Peyer's patch (tissue), 4 donors: ENCODE measurements around the gene SERINC2. TPM values are rescaled to one million over a fixed set of nuclear protein-coding genes. Genes with fewer than 3 reads are reported as not detected.
"Not testable (repeated sequence)": the region's sequence is repeated elsewhere in the genome, so short reads cannot be mapped to it uniquely, and the experiment has no call there.

Experiments
- DNase-seq, 3 donors: peaks; one replicate each; pipeline ENCODE4 v3.0.0-alpha.2; 2017 to 2019
- H3K27ac ChIP-seq, 4 donors: fragments of 200-600 bp; sonication (generic); one replicate each; pipeline ENCODE4 v1.5.1; 2016 to 2019
- H3K27me3 ChIP-seq, 2 donors: fragments of 200-600 bp; sonication (generic); one replicate each; pipeline ENCODE4 v1.5.1; 2019
- H3K36me3 ChIP-seq, 3 donors: fragments of 200-600 bp; sonication (generic); one replicate each; pipeline ENCODE4 v1.5.1; 2016 to 2019
- H3K4me1 ChIP-seq, 4 donors: fragments of 200-600 bp; sonication (generic); one replicate each; pipeline ENCODE4 v1.5.1; 2016 to 2019
- H3K4me3 ChIP-seq, 4 donors: fragments of 200-600 bp; sonication (generic); 1 replicate in 3 of 4; 2 replicates in 1 of 4; pipeline ENCODE4 v1.5.1; 2016 to 2019; ENCODE audit warnings: mild to moderate bottlenecking in 1 of 4
- H3K9me3 ChIP-seq, 4 donors: fragments of 200-600 bp; sonication (generic); one replicate each; pipeline ENCODE4 v1.5.1; 2016 to 2019; ENCODE audit warnings: mild to moderate bottlenecking in 1 of 4
- POLR2A ChIP-seq, 2 donors: fragments of 450-650 bp; IDR thresholded peaks; one replicate each; pipeline ENCODE4 v1.5.1; 2017; ENCODE audit warnings: antibody characterized with exemption in 2 of 2, mild to moderate bottlenecking in 2 of 2, moderate library complexity in 2 of 2
- total RNA-seq, 4 donors: library from RNA; depleted of rRNA; stranded (reverse); fragments of >200 nt; gene quantifications; one replicate each; pipeline ENCODE4 v1.1.0, GENCODE V29; 2016
- TF ChIP-seq, protein P1 (sequence below), 6 experiments: fragments of 450-650 bp in 4 of 6; fragments of 200-600 bp in 2 of 6; sonication (generic) in 1 of 6; IDR thresholded peaks; one replicate each; pipeline ENCODE4 v1.5.1; 2017 to 2019; ENCODE audit warnings: antibody characterized with exemption in 6 of 6, mild to moderate bottlenecking in 3 of 6, moderate library complexity in 1 of 6

Gene SERINC2
- total RNA-seq, 4 donors from 2014 or later, result 36.3 to 229 (median 210) TPM

DNA sequence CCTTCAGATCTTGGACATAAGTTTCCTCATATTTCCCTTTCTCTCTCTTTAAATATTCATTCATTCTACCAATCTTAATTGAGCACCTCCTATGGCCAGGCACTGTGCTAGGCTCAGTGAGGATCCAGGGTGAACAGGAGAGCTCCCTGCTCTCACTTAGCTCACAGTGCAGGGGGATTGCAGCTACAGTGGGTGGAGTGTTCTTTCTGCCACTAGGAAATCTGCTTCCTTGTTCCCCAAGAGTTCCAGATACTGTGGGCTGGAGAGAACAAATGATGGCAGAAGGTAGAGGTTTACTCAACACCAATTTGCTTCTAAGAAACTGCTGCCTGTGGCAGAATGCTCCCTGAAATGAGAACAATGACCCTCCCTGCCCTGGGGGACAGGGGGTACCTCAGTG lies 35.0 kb upstream of the SERINC2 start:
- Histone ChIP-seq H3K9me3 (no peaks in the 10 kb centered on the region), H3K4me3 (no peak overlapping the region), H3K27me3 (no peaks in the 10 kb centered on the region), H3K27ac (no peak overlapping the region), H3K36me3 (no peaks in the 10 kb centered on the region), H3K4me1 (peaks cover 4 to 19% (median 7%) of the 10 kb centered on the region in 4 donors)
- TF ChIP-seq POLR2A (IDR thresholded peaks at IDR 0.05), result no peak
- TF ChIP-seq, protein P1, sequence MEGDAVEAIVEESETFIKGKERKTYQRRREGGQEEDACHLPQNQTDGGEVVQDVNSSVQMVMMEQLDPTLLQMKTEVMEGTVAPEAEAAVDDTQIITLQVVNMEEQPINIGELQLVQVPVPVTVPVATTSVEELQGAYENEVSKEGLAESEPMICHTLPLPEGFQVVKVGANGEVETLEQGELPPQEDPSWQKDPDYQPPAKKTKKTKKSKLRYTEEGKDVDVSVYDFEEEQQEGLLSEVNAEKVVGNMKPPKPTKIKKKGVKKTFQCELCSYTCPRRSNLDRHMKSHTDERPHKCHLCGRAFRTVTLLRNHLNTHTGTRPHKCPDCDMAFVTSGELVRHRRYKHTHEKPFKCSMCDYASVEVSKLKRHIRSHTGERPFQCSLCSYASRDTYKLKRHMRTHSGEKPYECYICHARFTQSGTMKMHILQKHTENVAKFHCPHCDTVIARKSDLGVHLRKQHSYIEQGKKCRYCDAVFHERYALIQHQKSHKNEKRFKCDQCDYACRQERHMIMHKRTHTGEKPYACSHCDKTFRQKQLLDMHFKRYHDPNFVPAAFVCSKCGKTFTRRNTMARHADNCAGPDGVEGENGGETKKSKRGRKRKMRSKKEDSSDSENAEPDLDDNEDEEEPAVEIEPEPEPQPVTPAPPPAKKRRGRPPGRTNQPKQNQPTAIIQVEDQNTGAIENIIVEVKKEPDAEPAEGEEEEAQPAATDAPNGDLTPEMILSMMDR (IDR thresholded peaks at IDR 0.05), result no peak
- no peak for DNase-seq

DNA sequence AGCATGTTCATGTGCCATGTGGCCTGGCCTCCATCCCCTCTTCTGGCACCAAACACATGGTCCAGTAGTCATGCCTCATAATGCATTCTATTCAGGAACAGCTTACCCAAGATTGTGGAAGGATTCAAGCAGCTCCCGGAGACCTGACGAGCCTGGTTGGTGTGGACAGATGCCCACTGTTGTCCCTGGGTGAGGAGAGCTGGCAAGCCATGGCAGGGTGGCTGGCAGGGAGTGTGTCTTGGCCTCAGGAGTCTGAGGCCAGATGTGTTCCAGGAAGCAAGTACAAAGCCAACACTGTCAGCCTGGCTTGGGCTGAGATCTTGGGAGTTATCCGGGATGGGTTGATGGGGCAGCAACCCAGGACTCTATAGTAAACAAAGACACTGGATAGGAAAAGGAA lies 32.8 kb upstream of the SERINC2 start:
- H3K27me3 ChIP-seq, result no peaks in the 10 kb centered on the region
- no peak for DNase-seq

DNA sequence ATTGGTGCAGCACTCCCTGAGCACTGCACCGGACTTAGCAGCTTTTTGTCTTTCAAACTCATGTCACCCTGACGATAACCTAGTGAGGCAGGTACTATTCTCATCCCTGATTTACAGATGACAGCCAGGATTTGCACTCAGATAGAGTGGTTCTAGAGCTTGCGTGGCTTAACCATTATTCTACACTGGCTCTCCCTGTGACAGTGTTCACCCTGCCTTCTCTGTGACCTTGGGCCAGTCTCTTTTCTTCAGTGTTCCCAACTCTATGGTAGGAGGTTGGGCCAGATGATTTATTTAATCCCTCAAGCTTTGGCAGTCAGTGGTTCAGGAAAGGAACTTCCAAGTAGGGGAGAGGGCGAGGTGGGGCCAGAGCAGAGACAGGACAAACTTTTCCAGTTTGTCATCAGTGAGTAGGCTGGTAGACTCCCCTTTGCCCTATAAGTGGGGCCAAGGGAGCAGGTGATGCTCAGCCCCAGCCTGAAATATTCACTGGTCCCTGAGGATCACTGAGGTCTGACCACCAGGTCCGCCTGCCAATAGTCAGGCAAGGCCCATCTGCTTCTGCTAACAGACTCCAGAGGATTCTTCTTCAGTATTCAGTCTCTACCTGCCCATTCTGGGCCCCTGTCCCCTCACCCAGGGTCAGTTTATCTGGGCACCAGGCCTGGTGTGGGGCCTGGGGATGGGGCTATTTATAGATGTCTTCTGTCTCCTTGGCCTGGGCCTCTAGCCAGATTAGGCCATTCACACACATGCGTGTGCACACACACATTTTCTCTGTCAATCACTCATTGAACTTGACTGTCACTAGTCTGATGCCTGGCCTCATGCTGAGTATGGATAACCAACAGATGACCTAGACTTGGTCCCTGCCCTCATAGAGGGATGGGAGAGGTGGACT lies 31.4 kb upstream of the SERINC2 start:
- Histone ChIP-seq H3K4me3 (no peak overlapping the region), H3K27me3 (no peaks in the 10 kb centered on the region), H3K27ac (no peak overlapping the region), H3K36me3 (no peaks in the 10 kb centered on the region), H3K4me1 (no peaks in the 10 kb centered on the region), H3K9me3 (no peaks in the 10 kb centered on the region)
- TF ChIP-seq, protein P1 (IDR thresholded peaks at IDR 0.05), result no peak
- TF ChIP-seq POLR2A (IDR thresholded peaks at IDR 0.05), result no peak
- no peak for DNase-seq

More for the DNA sequence above, 32.8 kb upstream of the SERINC2 start:
- H3K4me1 ChIP-seq, result no peaks in the 10 kb centered on the region
- H3K36me3 ChIP-seq, result no peaks in the 10 kb centered on the region
- no peaks in the 10 kb centered on the region for H3K9me3 ChIP-seq
- no peak for TF ChIP-seq POLR2A (IDR thresholded peaks at IDR 0.05)
- TF ChIP-seq, protein P1 (IDR thresholded peaks at IDR 0.05), result no peak
- no peak overlapping the region for H3K4me3 ChIP-seq
- no peak overlapping the region for H3K27ac ChIP-seq

DNA sequence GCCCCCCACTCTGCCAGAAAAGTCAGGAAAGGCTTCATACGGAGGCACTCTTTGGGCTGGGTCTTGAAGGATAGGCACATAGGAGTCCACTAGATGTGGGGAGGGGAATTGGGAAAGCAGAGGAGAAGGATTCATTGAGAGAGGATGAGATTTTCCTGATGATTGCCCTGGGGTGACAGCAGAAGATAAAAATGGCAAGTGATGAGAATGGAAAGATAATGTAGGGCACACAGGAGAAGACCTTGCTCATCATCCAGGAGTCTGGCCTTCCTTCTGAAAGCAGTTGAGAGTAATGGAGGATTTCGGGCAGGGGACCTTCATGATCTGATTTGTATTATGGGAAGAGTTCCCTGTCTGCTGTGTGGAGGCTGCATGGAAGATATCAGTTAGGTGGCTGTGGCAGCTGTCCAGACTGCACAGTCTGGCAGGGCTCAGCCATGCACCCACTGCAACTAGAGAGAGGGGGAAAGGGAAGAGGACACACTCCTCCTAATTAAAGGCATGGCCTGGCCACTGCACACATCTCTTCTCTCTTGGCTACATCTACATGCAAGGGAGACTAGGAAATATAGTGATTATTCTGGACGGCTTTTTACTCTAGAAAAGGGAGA lies 30.5 kb upstream of the SERINC2 start:
- TF ChIP-seq, protein P1 (IDR thresholded peaks at IDR 0.05), result no peak
- no peak for TF ChIP-seq POLR2A (IDR thresholded peaks at IDR 0.05)
- Histone ChIP-seq H3K4me1 (no peaks in the 10 kb centered on the region), H3K27me3 (no peaks in the 10 kb centered on the region), H3K4me3 (no peak overlapping the region), H3K9me3 (no peaks in the 10 kb centered on the region), H3K27ac (no peak overlapping the region), H3K36me3 (no peaks in the 10 kb centered on the region)
- DNase-seq, result no peak

DNA sequence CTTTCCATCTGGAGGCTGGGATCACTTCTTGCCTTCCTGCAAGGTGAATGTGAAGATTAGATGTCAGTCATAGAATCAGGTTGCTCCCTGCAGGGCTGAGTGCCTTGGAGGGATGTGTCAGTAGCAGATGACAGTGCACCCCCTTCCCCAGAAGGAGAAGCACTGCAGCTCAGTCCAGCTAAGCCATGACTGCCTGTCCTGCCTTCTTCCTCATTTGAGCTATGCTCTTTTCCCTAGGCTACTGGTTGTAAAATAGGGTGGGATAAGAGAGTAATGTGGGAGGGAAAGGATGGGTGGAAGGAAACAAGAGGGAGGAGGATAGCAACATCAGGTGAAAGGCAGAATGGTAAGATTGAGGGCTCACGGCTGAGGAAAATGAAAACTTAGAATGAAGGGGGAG lies 29.0 kb upstream of the SERINC2 start:
- no peak for TF ChIP-seq POLR2A (IDR thresholded peaks at IDR 0.05)
- TF ChIP-seq, protein P1 (IDR thresholded peaks at IDR 0.05), result no peak
- Histone ChIP-seq H3K36me3 (no peaks in the 10 kb centered on the region), H3K4me3 (no peak overlapping the region), H3K4me1 (no peaks in the 10 kb centered on the region), H3K27ac (no peak overlapping the region), H3K27me3 (no peaks in the 10 kb centered on the region), H3K9me3 (no peaks in the 10 kb centered on the region)
- DNase-seq, result no peak

DNA sequence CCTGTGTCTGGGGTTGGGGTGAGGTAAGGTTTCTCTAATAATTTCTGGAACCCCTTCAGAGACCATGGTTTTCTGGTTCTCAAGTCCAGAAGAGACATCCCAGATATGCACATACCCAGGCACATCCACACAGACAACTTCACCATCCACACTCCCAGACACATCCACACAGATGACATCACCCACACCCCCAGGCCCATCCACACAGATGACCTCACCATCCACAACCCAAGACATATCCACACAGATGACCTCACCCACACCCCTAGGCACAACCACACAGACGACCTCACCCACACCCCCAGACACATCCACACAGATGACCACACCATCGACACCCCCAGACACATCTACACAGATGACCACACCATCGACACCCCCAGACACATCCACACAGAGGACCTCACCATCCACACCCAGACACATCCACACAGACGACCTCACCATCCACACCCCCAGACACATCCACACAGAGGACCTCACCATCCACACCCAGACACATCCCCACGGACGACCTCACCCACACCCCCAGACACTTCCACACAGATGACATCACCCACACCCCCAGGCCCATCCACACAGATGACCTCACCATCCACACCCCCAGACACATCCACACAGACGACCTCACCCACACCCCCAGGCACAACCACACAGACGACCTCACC lies 26.3 kb upstream of the SERINC2 start:
- not testable (repeated sequence) for H3K9me3 ChIP-seq, H3K27me3 ChIP-seq, H3K4me1 ChIP-seq, DNase-seq, H3K4me3 ChIP-seq, H3K27ac ChIP-seq, H3K36me3 ChIP-seq
